GM11168 (cell line): ENCODE data around the gene GRAP.

Source experiments
- in situ Hi-C: fragments of 300-500 bp; cut with MboI; formaldehyde crosslinking; loops from one replicate; pipeline ENCODE4 v1.12.0; 2022; ENCODE audit warnings: low sequenced_read_pairs; ENCODE audit not compliant: unreplicated experiment

Gene GRAP

GRCh38 chr17:19004421-19005136 lies 42.2 kb downstream of the GRAP start, which contains the start of gene FAM83G:
Gene FAM83G, minus strand, starts transcription at chr17:19004764. Its CDS starts 723 bp downstream, at chr17:19004041.
- in situ Hi-C loops: no loop called here

GRCh38 chr17:19003543-19004420 lies 43.0 kb downstream of the GRAP start:
- in situ Hi-C loops: no loop called here

- in situ Hi-C loops: no loop called here
Observed at GRCh38 chr17:19002805-19003542, 43.8 kb downstream of the GRAP start.

GRCh38 chr17:19001907-19002590 lies 44.7 kb downstream of the GRAP start:
- in situ Hi-C loops: no loop called here

GRCh38 chr17:19000531-19001325 lies 46.0 kb downstream of the GRAP start:
- in situ Hi-C loops: no loop called here

DNA sequence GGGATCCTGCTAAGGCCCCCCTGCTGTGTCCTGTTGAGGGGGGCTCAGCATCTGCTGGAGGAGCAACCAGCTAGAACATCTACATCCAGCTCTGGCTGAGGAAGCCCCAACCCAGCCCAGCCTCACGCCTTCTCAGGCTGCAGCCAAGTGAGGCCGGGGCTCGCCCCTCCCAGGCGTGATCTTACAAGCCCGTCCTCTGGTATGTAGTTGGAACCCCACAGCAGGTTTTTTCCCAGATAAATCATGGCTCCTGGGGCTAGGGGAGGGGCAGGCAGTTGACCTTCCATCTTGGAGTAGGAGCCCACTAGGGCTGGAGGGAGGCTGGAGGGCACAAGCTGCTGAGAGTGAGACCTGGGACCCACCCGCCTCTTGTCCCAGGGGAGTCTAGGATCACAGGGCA lies 46.8 kb downstream of the GRAP start:
- in situ Hi-C loops: no loop called here

DNA sequence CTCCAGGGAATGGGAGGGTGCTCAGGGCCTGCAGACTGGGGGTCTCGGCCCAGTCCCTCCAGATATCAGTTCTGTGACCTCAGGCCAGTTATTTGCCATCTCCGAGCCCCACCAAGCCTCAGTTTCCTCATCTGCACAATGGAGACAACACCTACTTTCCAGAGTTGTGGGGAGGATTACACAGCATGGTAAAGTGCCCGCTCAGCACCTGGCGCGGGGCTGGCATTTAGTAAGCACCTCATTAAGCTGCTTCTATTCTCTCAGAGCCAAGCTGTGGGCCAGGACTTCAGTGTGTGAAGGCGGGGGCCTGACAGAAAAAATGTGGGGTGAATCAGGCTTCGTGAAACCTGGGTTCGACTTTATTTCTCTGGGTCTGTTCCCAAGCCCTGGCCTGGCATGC lies 47.4 kb downstream of the GRAP start:
- in situ Hi-C loops: no loop called here

DNA sequence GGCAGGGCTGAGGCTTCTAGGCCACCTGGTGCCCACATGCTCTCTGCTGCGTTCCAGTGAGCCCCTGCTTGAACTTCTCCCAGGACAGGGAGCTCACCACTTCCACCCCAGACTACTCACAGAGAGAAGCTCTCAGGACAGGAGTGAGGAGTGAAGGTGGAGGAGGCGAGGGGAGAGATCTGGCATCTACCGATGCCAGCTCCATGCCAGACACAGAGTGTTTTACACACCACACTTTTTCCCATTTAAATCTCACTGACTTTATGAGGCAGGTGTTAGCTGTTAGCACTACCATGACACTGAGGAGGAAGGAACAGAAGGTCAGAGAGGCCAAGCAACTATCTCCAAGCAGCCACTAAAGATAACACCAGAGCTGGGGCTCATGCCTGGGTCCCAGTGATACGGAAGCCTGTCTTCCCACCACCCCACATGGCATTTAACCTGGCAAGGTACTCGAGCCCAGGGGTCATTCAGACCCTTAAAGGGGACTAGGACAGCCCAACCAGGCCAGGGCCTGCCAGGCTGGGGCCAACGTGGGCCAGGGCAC lies 49.0 kb downstream of the GRAP start:
- in situ Hi-C loops: no loop called here

DNA sequence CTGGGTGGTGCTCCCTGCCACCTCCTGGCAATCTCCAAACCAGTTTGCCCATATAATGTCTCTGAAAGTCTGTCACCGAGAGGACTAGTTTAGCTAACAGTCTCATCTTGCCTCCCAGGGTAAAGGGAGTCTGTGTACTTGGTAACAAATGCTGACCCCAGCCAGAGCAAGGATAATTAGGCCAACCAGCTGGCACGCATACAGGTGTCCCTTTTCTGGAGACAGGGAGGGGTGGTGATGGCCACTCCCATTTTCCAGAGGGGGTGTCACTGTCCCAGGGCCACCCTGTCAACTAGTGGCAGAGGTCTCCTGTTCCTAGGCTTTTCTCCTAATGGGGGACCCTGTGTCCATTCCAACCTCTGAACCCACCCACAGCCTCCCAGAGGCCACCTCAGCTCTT lies 50.3 kb downstream of the GRAP start:
- in situ Hi-C loops: no loop called here

DNA sequence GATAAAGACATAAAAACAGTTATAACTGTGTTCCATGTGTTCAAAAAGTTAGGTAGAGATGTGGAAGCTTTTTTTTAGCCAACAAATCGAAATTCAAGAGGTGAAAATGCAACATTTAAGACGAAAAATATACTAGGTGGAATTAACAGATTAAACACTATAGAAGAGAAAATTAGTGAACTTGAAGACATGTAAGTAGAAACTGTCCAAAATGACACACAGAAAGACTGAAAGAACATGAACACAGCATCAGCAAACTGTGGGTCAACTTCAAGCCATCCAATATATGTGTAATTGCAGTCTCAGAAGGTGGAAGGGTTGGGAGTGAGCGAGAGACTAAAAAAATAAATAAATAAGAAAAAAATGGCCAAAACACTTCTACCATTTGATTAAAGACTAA lies 51.5 kb downstream of the GRAP start:
- in situ Hi-C loops: no loop called here

DNA sequence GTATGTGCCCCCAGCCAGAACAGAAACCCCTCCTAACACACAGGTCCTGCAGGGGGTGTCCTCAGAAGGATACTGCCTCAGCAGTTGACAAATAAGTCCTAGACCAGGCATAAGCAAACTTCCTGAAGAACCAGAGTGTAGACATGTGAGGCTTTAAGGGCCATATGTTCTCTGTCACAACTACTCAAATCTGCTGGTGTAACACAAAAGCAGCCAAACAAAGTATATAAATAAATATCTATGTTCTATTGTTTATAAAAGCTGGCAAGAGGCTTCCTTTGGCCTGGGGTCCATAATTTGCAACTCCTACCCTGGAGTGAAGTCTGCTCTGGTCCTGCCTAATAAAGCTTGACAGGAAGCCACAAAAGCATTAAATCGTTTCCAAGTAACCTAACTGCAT lies 52.1 kb downstream of the GRAP start:
- in situ Hi-C loops: no loop called here

GRCh38 chr17:18993905-18994526 lies 52.7 kb downstream of the GRAP start:
- in situ Hi-C loops: no loop called here

- in situ Hi-C loops: no loop called here
Observed at GRCh38 chr17:18992454-18993130, 54.2 kb downstream of the GRAP start.

DNA sequence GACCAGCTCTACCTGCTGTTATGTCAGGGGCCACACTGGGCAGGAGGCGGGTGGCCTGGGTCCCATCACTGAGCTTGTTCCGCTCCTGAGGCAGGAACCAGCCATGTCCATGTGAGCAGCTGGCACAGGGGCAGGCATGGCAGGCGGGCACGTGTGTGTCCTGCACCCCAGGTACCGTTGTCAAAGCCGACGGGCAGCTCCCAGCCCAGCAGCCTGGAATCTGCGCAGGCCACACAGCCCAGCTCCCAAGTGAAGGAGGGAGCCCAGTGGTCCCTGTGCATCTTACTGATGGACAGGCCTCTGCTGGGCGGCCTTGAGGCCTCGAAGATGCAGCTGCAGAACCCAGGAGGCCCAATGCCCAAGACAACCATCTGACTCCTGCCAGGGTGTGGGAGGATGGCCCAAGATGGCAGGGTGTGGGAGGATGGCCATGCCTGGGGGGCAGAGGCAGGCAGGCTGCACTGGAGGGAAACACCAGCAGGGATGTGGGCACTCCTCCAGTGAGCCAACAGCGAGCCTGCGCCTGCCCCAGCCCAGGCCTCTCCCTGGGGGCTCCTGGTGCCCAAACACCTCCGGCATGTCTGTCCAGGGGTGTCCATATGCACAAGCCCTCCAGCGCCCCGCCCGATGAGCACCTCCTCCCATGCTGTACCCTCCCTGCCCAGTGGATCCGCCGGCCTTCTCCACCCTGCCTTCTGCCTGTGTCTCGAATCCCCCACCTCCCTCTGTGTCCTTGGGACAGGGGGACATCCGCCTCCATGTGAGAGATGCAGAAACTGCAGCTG lies 55.0 kb downstream of the GRAP start:
- in situ Hi-C loops: no loop called here

GRCh38 chr17:18990331-18990730 lies 56.4 kb downstream of the GRAP start:
- in situ Hi-C loops: no loop called here

- in situ Hi-C loops: no loop called here
Observed at GRCh38 chr17:18988546-18989173, 58.1 kb downstream of the GRAP start.
